Measurements from ENCODE around the gene TAB2.
A peak's percentile ranks its signal among the peaks of the same experiment; 100 is the strongest.
"Not testable (repeated sequence)": the region's sequence is repeated elsewhere in the genome, so short reads cannot be mapped to it uniquely, and the experiment has no call there.

The TAB2 gene

GRCh38 chr6:149421132-149421531, 103.6 kb downstream of the TAB2 start:
- no peak for DNase-seq

GRCh38 chr6:149422581-149422980, 105.1 kb downstream of the TAB2 start:
- DNase-seq, result no peak

GRCh38 chr6:149423964-149424440, 106.5 kb downstream of the TAB2 start:
- no peak for DNase-seq

GRCh38 chr6:149425224-149425623, 107.7 kb downstream of the TAB2 start:
- no peak for DNase-seq

- DNase-seq, result no peak
Measured at GRCh38 chr6:149425754-149426153, 108.2 kb downstream of the TAB2 start.

- DNase-seq, result no peak
Measured at GRCh38 chr6:149428606-149429005, 111.1 kb downstream of the TAB2 start.

GRCh38 chr6:149429427-149430360, 112.2 kb downstream of the TAB2 start:
- DNase-seq, result no peak

- DNase-seq, result peak; percentile 76
Measured at GRCh38 chr6:149431905-149432775, 114.6 kb downstream of the TAB2 start.

- DNase-seq, result no peak
Measured at GRCh38 chr6:149433405-149433804, 115.9 kb downstream of the TAB2 start.

GRCh38 chr6:149433881-149434280, 116.4 kb downstream of the TAB2 start:
- no peak for DNase-seq

GRCh38 chr6:149435919-149436586, 118.5 kb downstream of the TAB2 start:
- no peak for DNase-seq

GRCh38 chr6:149436647-149437046, 119.1 kb downstream of the TAB2 start:
- DNase-seq, result no peak

GRCh38 chr6:149437212-149437611, 119.7 kb downstream of the TAB2 start:
- DNase-seq, result no peak

GRCh38 chr6:149438855-149439254, 121.3 kb downstream of the TAB2 start:
- DNase-seq, result no peak

GRCh38 chr6:149439626-149440025, 122.1 kb downstream of the TAB2 start:
- no peak for DNase-seq

GRCh38 chr6:149440735-149441671, 123.5 kb downstream of the TAB2 start:
- DNase-seq, result no peak

- no peak for DNase-seq
Measured at GRCh38 chr6:149441740-149442139, 124.2 kb downstream of the TAB2 start.

- DNase-seq, result no peak
Measured at GRCh38 chr6:149443411-149444181, 126.1 kb downstream of the TAB2 start.

GRCh38 chr6:149444360-149445094, 127.0 kb downstream of the TAB2 start:
- not testable (repeated sequence) for DNase-seq

GRCh38 chr6:149445095-149445466, 127.6 kb downstream of the TAB2 start:
- no peak for DNase-seq

All from central memory CD4-positive, alpha-beta T cell (primary cell).